Activated T-helper 1 cell treated with anti-CD3 and anti-CD28 coated beads, Interleukin-12 subunit alpha, Interleukin-12 subunit beta, Interleukin-2, Interleukin-4 antibody, amounts not matched to agents 30 ng/mL and 10 ng/mL and 1 ng/mL, durations not matched to agents 14 hours and 24 hours and 36 hours (primary cell): ENCODE measurements around the gene TP53AIP1. TPM values are rescaled to one million over a fixed set of nuclear protein-coding genes. Genes with fewer than 3 reads are reported as not detected.

Experiments used
- DNase-seq: peaks from one replicate; pipeline ENCODE4 v3.0.0; 2021; ENCODE audit warnings: low spot score
- H3K27ac Mint-ChIP-seq: one replicate; pipeline ENCODE4 v1.8.0; 2021; ENCODE audit warnings: mild to moderate bottlenecking, mixed read lengths
- H3K27me3 Mint-ChIP-seq: one replicate; pipeline ENCODE4 v1.8.0; 2022; ENCODE audit warnings: mild to moderate bottlenecking, moderate library complexity, mixed read lengths; ENCODE audit not compliant: insufficient read depth
- H3K36me3 Mint-ChIP-seq: one replicate; pipeline ENCODE4 v1.8.0; 2021; ENCODE audit warnings: low read depth, mixed read lengths
- H3K4me1 Mint-ChIP-seq: one replicate; pipeline ENCODE4 v1.8.0; 2021; ENCODE audit warnings: low read depth, mixed read lengths
- H3K4me3 Mint-ChIP-seq: one replicate; pipeline ENCODE4 v1.8.0; 2021; ENCODE audit warnings: mild to moderate bottlenecking, moderate library complexity, mixed read lengths
- H3K9me3 Mint-ChIP-seq: one replicate; pipeline ENCODE4 v1.8.0; 2021; ENCODE audit warnings: mixed read lengths
- intact Hi-C: fragments of 100-400 bp; cut with micrococcal nuclease; formaldehyde crosslinking; loops from one replicate; pipeline ENCODE4 v1.15.1; 2024
- total RNA-seq: library from RNA; stranded (reverse); gene quantifications from 2 replicates; pipeline ENCODE4 v1.2.3, GENCODE V29; 2022

Gene TP53AIP1
- total RNA-seq, 1 donor from 2014 or later = not detected

GRCh38 chr11:128916681-128917080 lies 26.0 kb downstream of the TP53AIP1 start:
- H3K4me3 Mint-ChIP-seq = no peak overlapping the region
- no peaks in the 10 kb centered on the region for H3K36me3 Mint-ChIP-seq
- H3K9me3 Mint-ChIP-seq = peaks cover 7% of the 10 kb centered on the region
- no peak overlapping the region for H3K27ac Mint-ChIP-seq
- peaks cover 4% of the 10 kb centered on the region for H3K4me1 Mint-ChIP-seq
- intact Hi-C loops = no loop called here
- no peak for DNase-seq
- peaks cover 4% of the 10 kb centered on the region for H3K27me3 Mint-ChIP-seq

- H3K27ac Mint-ChIP-seq = no peak overlapping the region
- intact Hi-C loops = no loop called here
- no peak for DNase-seq
- no peaks in the 10 kb centered on the region for H3K36me3 Mint-ChIP-seq
- H3K4me1 Mint-ChIP-seq = peaks cover 4% of the 10 kb centered on the region
- peaks cover 7% of the 10 kb centered on the region for H3K9me3 Mint-ChIP-seq
- H3K27me3 Mint-ChIP-seq = peaks cover 4% of the 10 kb centered on the region
- H3K4me3 Mint-ChIP-seq = no peak overlapping the region
These were observed 26.6 kb downstream of the TP53AIP1 start for GRCh38 chr11:128916037-128916572.

- Mint-ChIP-seq H3K4me3 (no peak overlapping the region), H3K4me1 (peaks cover 4% of the 10 kb centered on the region), H3K9me3 (peaks cover 7% of the 10 kb centered on the region), H3K27me3 (peaks cover 6% of the 10 kb centered on the region), H3K36me3 (no peaks in the 10 kb centered on the region), H3K27ac (no peak overlapping the region)
- no peak for DNase-seq
- intact Hi-C loops = no loop called here
These were observed 27.5 kb downstream of the TP53AIP1 start for GRCh38 chr11:128915149-128915521.

GRCh38 chr11:128914216-128915148 lies 28.2 kb downstream of the TP53AIP1 start:
- Mint-ChIP-seq H3K9me3 (peaks cover 7% of the 10 kb centered on the region), H3K4me3 (no peak overlapping the region)
- intact Hi-C loops = no loop called here

GRCh38 chr11:128913806-128914205 lies 28.9 kb downstream of the TP53AIP1 start:
- no peak for DNase-seq
- no peak overlapping the region for H3K4me3 Mint-ChIP-seq
- H3K36me3 Mint-ChIP-seq = no peaks in the 10 kb centered on the region
- H3K27ac Mint-ChIP-seq = no peak overlapping the region
- peaks cover 7% of the 10 kb centered on the region for H3K9me3 Mint-ChIP-seq
- H3K4me1 Mint-ChIP-seq = no peaks in the 10 kb centered on the region
- peaks cover 16% of the 10 kb centered on the region for H3K27me3 Mint-ChIP-seq
- intact Hi-C loops = no loop called here

More at GRCh38 chr11:128914216-128915148, 28.2 kb downstream of the TP53AIP1 start:
- no peak for DNase-seq
- peaks cover 4% of the 10 kb centered on the region for H3K4me1 Mint-ChIP-seq
- H3K27me3 Mint-ChIP-seq = peaks cover 11% of the 10 kb centered on the region
- H3K36me3 Mint-ChIP-seq = no peaks in the 10 kb centered on the region
- no peak overlapping the region for H3K27ac Mint-ChIP-seq

- no peak for DNase-seq
- no peaks in the 10 kb centered on the region for H3K4me1 Mint-ChIP-seq
- H3K36me3 Mint-ChIP-seq = no peaks in the 10 kb centered on the region
- H3K4me3 Mint-ChIP-seq = no peak overlapping the region
- H3K27ac Mint-ChIP-seq = no peak overlapping the region
- H3K27me3 Mint-ChIP-seq = peaks cover 28% of the 10 kb centered on the region
- intact Hi-C loops = no loop called here
- H3K9me3 Mint-ChIP-seq = peaks cover 7% of the 10 kb centered on the region
These were observed 31.0 kb downstream of the TP53AIP1 start for GRCh38 chr11:128911701-128912100.

- no peak overlapping the region for H3K4me3 Mint-ChIP-seq
- H3K27ac Mint-ChIP-seq = no peak overlapping the region
- H3K9me3 Mint-ChIP-seq = peaks cover 7% of the 10 kb centered on the region
- peaks cover 3% of the 10 kb centered on the region for H3K4me1 Mint-ChIP-seq
- H3K36me3 Mint-ChIP-seq = no peaks in the 10 kb centered on the region
- peaks cover 32% of the 10 kb centered on the region for H3K27me3 Mint-ChIP-seq
- DNase-seq = no peak
- intact Hi-C loops = no loop called here
These were observed 31.4 kb downstream of the TP53AIP1 start for GRCh38 chr11:128911239-128911638.

GRCh38 chr11:128910576-128910975 lies 32.1 kb downstream of the TP53AIP1 start:
- intact Hi-C loops = no loop called here
- peaks cover 38% of the 10 kb centered on the region for H3K27me3 Mint-ChIP-seq
- H3K27ac Mint-ChIP-seq = no peak overlapping the region
- H3K4me3 Mint-ChIP-seq = no peak overlapping the region
- no peak for DNase-seq
- H3K4me1 Mint-ChIP-seq = peaks cover 8% of the 10 kb centered on the region
- no peaks in the 10 kb centered on the region for H3K36me3 Mint-ChIP-seq
- peaks cover under 1% of the 10 kb centered on the region for H3K9me3 Mint-ChIP-seq

- intact Hi-C loops = no loop called here
- peaks cover 42% of the 10 kb centered on the region for H3K27me3 Mint-ChIP-seq
- no peak for DNase-seq
- H3K36me3 Mint-ChIP-seq = no peaks in the 10 kb centered on the region
- H3K9me3 Mint-ChIP-seq = no peaks in the 10 kb centered on the region
- peaks cover 11% of the 10 kb centered on the region for H3K4me1 Mint-ChIP-seq
- no peak overlapping the region for H3K27ac Mint-ChIP-seq
- no peak overlapping the region for H3K4me3 Mint-ChIP-seq
These were observed 33.1 kb downstream of the TP53AIP1 start for GRCh38 chr11:128909438-128910125.

GRCh38 chr11:128908391-128909246 lies 34.1 kb downstream of the TP53AIP1 start:
- Mint-ChIP-seq H3K9me3 (no peaks in the 10 kb centered on the region), H3K36me3 (no peaks in the 10 kb centered on the region), H3K27me3 (peaks cover 50% of the 10 kb centered on the region), H3K27ac (no peak overlapping the region), H3K4me3 (no peak overlapping the region), H3K4me1 (peaks cover 14% of the 10 kb centered on the region)
- DNase-seq = no peak
- intact Hi-C loops = no loop called here

GRCh38 chr11:128907585-128907984 lies 35.1 kb downstream of the TP53AIP1 start:
- intact Hi-C loops = no loop called here
- Mint-ChIP-seq H3K4me3 (no peak overlapping the region), H3K9me3 (no peaks in the 10 kb centered on the region), H3K27ac (no peak overlapping the region), H3K27me3 (peaks cover 61% of the 10 kb centered on the region), H3K4me1 (peaks cover 14% of the 10 kb centered on the region), H3K36me3 (no peaks in the 10 kb centered on the region)
- DNase-seq = no peak

- Mint-ChIP-seq H3K9me3 (no peaks in the 10 kb centered on the region), H3K4me1 (peaks cover 14% of the 10 kb centered on the region), H3K36me3 (no peaks in the 10 kb centered on the region), H3K4me3 (peak overlapping the region; percentile 65), H3K27ac (no peak overlapping the region), H3K27me3 (peaks cover 61% of the 10 kb centered on the region)
- intact Hi-C loops = no loop called here
- DNase-seq = no peak
These were observed 36.3 kb downstream of the TP53AIP1 start for GRCh38 chr11:128906185-128907050.
